ENCODE data around the gene CDK5RAP2. TPM values are rescaled to one million over a fixed set of nuclear protein-coding genes. Genes with fewer than 3 reads are reported as not detected.
"Not testable (repeated sequence)": the region's sequence is repeated elsewhere in the genome, so short reads cannot be mapped to it uniquely, and the experiment has no call there.

Gene CDK5RAP2
- polyA plus RNA-seq, 1 experiment, result 28.1 TPM

- Histone ChIP-seq H3K4me3 (ENCODE audit: low read depth, low read length) (no peak overlapping the region), H3K36me3 (ENCODE audit: control insufficient read depth, insufficient read depth, low read length) (peaks cover 3% of the 10 kb centered on the region), H3K27me3 (ENCODE audit: control insufficient read depth, insufficient read depth, low read length) (no peaks in the 10 kb centered on the region)
- ChIA-PET POLR2A (no interaction called here), CTCF (interaction anchor here (1.2 kb wide), 1 partner anchor 16 kb away, joined by 5 read pairs; no protein-coding TSS in a partner anchor)
- no peak for TF ChIP-seq CTCF (IDR thresholded peaks at IDR 0.05; ENCODE audit: insufficient read depth, low read depth, low read length)
- DNase-seq (ENCODE audit: low read depth), result no peak
Measured at GRCh38 chr9:120507936-120508510, 71.9 kb downstream of the CDK5RAP2 start.

DNA sequence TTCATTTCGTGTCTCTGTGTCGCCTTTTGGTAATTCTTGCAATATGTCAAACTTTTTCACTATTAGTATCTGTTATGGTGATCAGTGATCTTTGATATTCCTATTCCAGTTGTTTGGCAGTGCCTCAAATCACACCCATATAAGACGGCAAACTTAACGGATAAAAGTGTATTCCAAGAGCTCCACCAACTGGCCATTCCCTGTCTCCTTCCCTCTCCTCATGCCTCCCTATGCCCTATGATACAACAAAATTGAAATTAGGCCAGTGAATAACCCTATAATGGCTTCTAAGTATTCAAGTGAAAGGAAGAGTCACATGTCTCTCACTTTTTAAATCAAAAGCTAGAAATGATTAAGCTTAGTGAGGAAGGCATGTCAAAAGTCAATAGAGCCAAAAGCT, 74.8 kb downstream of the CDK5RAP2 start:
- no peak for TF ChIP-seq CTCF (IDR thresholded peaks at IDR 0.05; ENCODE audit: insufficient read depth, low read depth, low read length)
- POLR2A ChIA-PET, result no interaction called here
- Histone ChIP-seq H3K36me3 (ENCODE audit: control insufficient read depth, insufficient read depth, low read length) (peaks cover 3% of the 10 kb centered on the region), H3K27me3 (ENCODE audit: control insufficient read depth, insufficient read depth, low read length) (no peaks in the 10 kb centered on the region), H3K4me3 (ENCODE audit: low read depth, low read length) (no peak overlapping the region)
- CTCF ChIA-PET, result interaction anchor here (1.5 to 2.2 kb wide), 3 partner anchors 16 to 28 kb away, joined by 5 to 6 read pairs (median 5); no protein-coding TSS in a partner anchor
- DNase-seq (ENCODE audit: low read depth), result no peak

DNA sequence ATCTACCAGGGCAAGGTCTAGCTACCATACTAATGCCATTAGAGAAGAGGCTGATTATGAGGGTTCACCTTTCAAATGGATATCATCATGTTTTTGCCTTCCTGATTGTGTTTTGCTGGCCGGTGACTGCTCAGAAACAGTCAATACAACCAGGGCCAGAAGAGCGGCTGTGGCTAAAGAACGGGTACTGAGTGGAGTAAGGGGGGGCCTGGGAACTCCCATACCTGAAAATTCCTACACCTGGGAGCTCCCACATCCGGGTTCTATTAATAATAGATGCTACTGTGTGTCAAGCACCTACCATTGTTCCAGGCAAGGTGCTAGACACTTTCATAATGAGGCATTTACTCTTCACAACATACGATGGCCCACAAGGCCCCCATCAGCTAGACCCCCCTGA, 79.2 kb downstream of the CDK5RAP2 start:
- ChIA-PET POLR2A (no interaction called here), CTCF (interaction anchor here (0.8 kb wide), 1 partner anchor 15 kb away, joined by 3 read pairs; no protein-coding TSS in a partner anchor)
- no peak for DNase-seq (ENCODE audit: low read depth)
- TF ChIP-seq CTCF (IDR thresholded peaks at IDR 0.05; ENCODE audit: insufficient read depth, low read depth, low read length), result no peak
- Histone ChIP-seq H3K36me3 (ENCODE audit: control insufficient read depth, insufficient read depth, low read length) (no peaks in the 10 kb centered on the region; the same call in 1 of the 2 replicates), H3K4me3 (ENCODE audit: low read depth, low read length) (no peak overlapping the region), H3K27me3 (ENCODE audit: control insufficient read depth, insufficient read depth, low read length) (no peaks in the 10 kb centered on the region)

- CTCF ChIA-PET; POLR2A ChIA-PET; H3K27me3 ChIP-seq (ENCODE audit: control insufficient read depth, insufficient read depth, low read length); DNase-seq (ENCODE audit: low read depth); H3K4me3 ChIP-seq (ENCODE audit: low read depth, low read length); H3K36me3 ChIP-seq (ENCODE audit: control insufficient read depth, insufficient read depth, low read length): not testable (repeated sequence)
Measured at GRCh38 chr9:120497865-120498264, 82.1 kb downstream of the CDK5RAP2 start.

- CTCF ChIA-PET; H3K36me3 ChIP-seq (ENCODE audit: control insufficient read depth, insufficient read depth, low read length); H3K27me3 ChIP-seq (ENCODE audit: control insufficient read depth, insufficient read depth, low read length); H3K4me3 ChIP-seq (ENCODE audit: low read depth, low read length); DNase-seq (ENCODE audit: low read depth); POLR2A ChIA-PET: not testable (repeated sequence)
Measured at GRCh38 chr9:120496438-120496837, 83.5 kb downstream of the CDK5RAP2 start.

GRCh38 chr9:120490888-120491595, 88.9 kb downstream of the CDK5RAP2 start:
- no peak for TF ChIP-seq CTCF (IDR thresholded peaks at IDR 0.05; ENCODE audit: insufficient read depth, low read depth, low read length)
- POLR2A ChIA-PET, result no interaction called here
- H3K27me3 ChIP-seq (ENCODE audit: control insufficient read depth, insufficient read depth, low read length), result no peaks in the 10 kb centered on the region
- H3K4me3 ChIP-seq (ENCODE audit: low read depth, low read length), result no peak overlapping the region
- CTCF ChIA-PET, result no interaction called here
- DNase-seq (ENCODE audit: low read depth), result no peak
- no peaks in the 10 kb centered on the region for H3K36me3 ChIP-seq (ENCODE audit: control insufficient read depth, insufficient read depth, low read length)

Data from BJ (cell line).